ENCODE measurements around the gene PROCA1. TPM values are rescaled to one million over a fixed set of nuclear protein-coding genes. Genes with fewer than 3 reads are reported as not detected.
A peak's percentile ranks its signal among the peaks of the same experiment; 100 is the strongest.

Gene PROCA1
- total and polyA plus RNA-seq, 2 of the 13 experiments (the other 11 are each of a cell fraction or from before 2014, with no cell fraction given): 0.73 to 1.5 TPM

GRCh38 chr17:28728364-28729200 is 16.9 kb upstream of the PROCA1 start, which contains the start of gene NEK8 (continued):
- no peak for TF ChIP-seq ZBTB39 (CRISPR knock-in tag; IDR thresholded peaks at IDR 0.05)
- no peak for TF ChIP-seq MATR3 (CRISPR knock-in tag; IDR thresholded peaks at IDR 0.05)
- no peak for TF ChIP-seq ZNF629 (CRISPR knock-in tag; conservative IDR thresholded peaks at IDR 0.05)
- no peak for TF ChIP-seq CERS6 (CRISPR knock-in tag; IDR thresholded peaks at IDR 0.05)
- TF ChIP-seq FOXO1 (CRISPR knock-in tag; IDR thresholded peaks at IDR 0.05): no peak
- TF ChIP-seq GATAD1 (CRISPR knock-in tag; IDR thresholded peaks at IDR 0.05): no peak
- 0 out of 2 replicates have a peak, but pooled peaks have one; percentile 20 for TF ChIP-seq ZNF460 (CRISPR knock-in tag; IDR thresholded peaks at IDR 0.05; ENCODE audit: borderline replicate concordance)
- no peak for TF ChIP-seq ZBTB10 (CRISPR knock-in tag; IDR thresholded peaks at IDR 0.05; ENCODE audit: borderline replicate concordance)
- no peak for TF ChIP-seq MAFG (CRISPR knock-in tag; IDR thresholded peaks at IDR 0.05)
- no peak; the same call in 1 of the 2 replicates for TF ChIP-seq ZNF800 (CRISPR knock-in tag; IDR thresholded peaks at IDR 0.05)
- TF ChIP-seq ZBTB2 (CRISPR knock-in tag; IDR thresholded peaks at IDR 0.05; ENCODE audit: low read depth): peak; percentile 56
- no peak for TF ChIP-seq RFX1 (IDR thresholded peaks at IDR 0.05)
- no peak for TF ChIP-seq MTF1 (CRISPR knock-in tag; IDR thresholded peaks at IDR 0.05)
- TF ChIP-seq TRIM24 (CRISPR knock-in tag; IDR thresholded peaks at IDR 0.05): no peak
- peak; percentile 65 for TF ChIP-seq HOXA5 (CRISPR knock-in tag; IDR thresholded peaks at IDR 0.05)
- no peak for TF ChIP-seq ZNF839 (CRISPR knock-in tag; IDR thresholded peaks at IDR 0.05; ENCODE audit: borderline replicate concordance)
- no peak for TF ChIP-seq GLI4 (CRISPR knock-in tag; IDR thresholded peaks at IDR 0.05; ENCODE audit: borderline replicate concordance)
- TF ChIP-seq CSRNP1 (CRISPR knock-in tag; IDR thresholded peaks at IDR 0.05): peak; percentile 87

Data from HepG2 (cell line).